ENCODE results near the gene CDK5RAP3. TPM values are rescaled to one million over a fixed set of nuclear protein-coding genes. Genes with fewer than 3 reads are reported as not detected.

Gene CDK5RAP3
- total RNA-seq, 2 experiments from 2014 or later, result 206 to 224 TPM

- H3K27ac ChIP-seq (ENCODE audit: low read depth in 1 of 2, low read length in 2 of 2), result peak overlapping the region in 1 of 2 donors; percentile 13
These were observed 53.5 kb downstream of the CDK5RAP3 start for GRCh38 chr17:48024149-48025039.

GRCh38 chr17:48025040-48025903 lies 54.4 kb downstream of the CDK5RAP3 start:
- H3K27ac ChIP-seq (ENCODE audit: low read depth in 1 of 2, low read length in 2 of 2), result no peak overlapping the region
- H3K9me3 ChIP-seq (ENCODE audit: control insufficient read depth in 1 of 2, insufficient read depth in 1 of 2, low read length in 2 of 2), result no peaks in the 10 kb centered on the region
- Mint-ChIP-seq H3K36me3 (ENCODE audit: low read depth) (no peaks in the 10 kb centered on the region), H3K27ac (peak overlapping the region; percentile 78), H3K4me1 (ENCODE audit: low read depth) (peaks cover 28% of the 10 kb centered on the region), H3K9me3 (no peaks in the 10 kb centered on the region), H3K27me3 (peaks cover 71% of the 10 kb centered on the region), H3K4me3 (peak overlapping the region; percentile 85)
- ChIA-PET CTCF (interaction anchor here (0.6 to 4.1 kb wide), 16 partner anchors 11 to 593 kb away, joined by 3 to 37 read pairs (median 8); partner anchors contain the start of genes CDK5RAP3, NFE2L1 and SNX11), POLR2A (interaction anchor here (0.7 to 2.5 kb wide), 8 partner anchors 11 to 593 kb away, joined by 3 to 20 read pairs (median 3); partner anchors contain the start of genes CDK5RAP3 and NFE2L1)
- peaks cover 34% of the 10 kb centered on the region for H3K4me1 ChIP-seq (ENCODE audit: insufficient read depth, low read length)
- H3K36me3 ChIP-seq (ENCODE audit: insufficient read depth, low read length), result no peaks in the 10 kb centered on the region
- ATAC-seq (ENCODE audit: poor library complexity) (peak; percentile 90), DNase-seq (peak; percentile 95 to 99 (median 98))
- intact Hi-C loops (cut with DNase I, micrococcal nuclease), result loop anchor here (1.0 to 10.0 kb wide), 8 partner anchors 23 to 870 kb away; partner anchors contain the start of genes NFE2L1 (in 2 of the 2), ATP5MC1 (in 1 of the 2) and CBX1 (in 1 of the 2)
- peak; percentile 76 for TF ChIP-seq CTCF (IDR thresholded peaks at IDR 0.05)
- H3K4me3 ChIP-seq (ENCODE audit: low read length), result peak overlapping the region; percentile 66
- peaks cover 14% of the 10 kb centered on the region in 2 experiments for H3K27me3 ChIP-seq (ENCODE audit: control insufficient read depth in 1 of 2, insufficient read depth in 2 of 2, low read length in 2 of 2)

More at GRCh38 chr17:48024149-48025039, 53.5 kb downstream of the CDK5RAP3 start:
- Histone ChIP-seq H3K4me3 (ENCODE audit: low read length) (peak overlapping the region; percentile 66), H3K9me3 (ENCODE audit: control insufficient read depth in 1 of 2, insufficient read depth in 1 of 2, low read length in 2 of 2) (no peaks in the 10 kb centered on the region), H3K27me3 (ENCODE audit: control insufficient read depth in 1 of 2, insufficient read depth in 2 of 2, low read length in 2 of 2) (peaks cover 13% of the 10 kb centered on the region in 2 experiments), H3K36me3 (ENCODE audit: insufficient read depth, low read length) (no peaks in the 10 kb centered on the region), H3K4me1 (ENCODE audit: insufficient read depth, low read length) (peaks cover 34% of the 10 kb centered on the region)
- H3K4me3 Mint-ChIP-seq, result peak overlapping the region; percentile 85
- TF ChIP-seq CTCF (IDR thresholded peaks at IDR 0.05), result peak; percentile 2
- H3K9me3 Mint-ChIP-seq, result no peaks in the 10 kb centered on the region
- DNase-seq, result peak in 9 of 14 experiments; percentile 22 to 80 (median 49)
- ATAC-seq (ENCODE audit: poor library complexity), result peak; percentile 13
- peaks cover 28% of the 10 kb centered on the region for H3K4me1 Mint-ChIP-seq (ENCODE audit: low read depth)
- H3K27ac Mint-ChIP-seq, result peak overlapping the region; percentile 78
- intact Hi-C loops (cut with DNase I, micrococcal nuclease), result loop anchor here (1.0 to 10.0 kb wide), 10 partner anchors 24 to 870 kb away; partner anchors contain the start of genes NFE2L1 (in 2 of the 2), ATP5MC1 (in 1 of the 2), CBX1 (in 1 of the 2) and SNX11 (in 1 of the 2)
- peaks cover 75% of the 10 kb centered on the region for H3K27me3 Mint-ChIP-seq
- no peaks in the 10 kb centered on the region for H3K36me3 Mint-ChIP-seq (ENCODE audit: low read depth)
- POLR2A ChIA-PET, result interaction anchor here (0.9 to 2.5 kb wide), 4 partner anchors 24 to 594 kb away, joined by 3 to 20 read pairs (median 4); partner anchors contain the start of gene NFE2L1
- CTCF ChIA-PET, result interaction anchor here (0.9 to 4.1 kb wide), 9 partner anchors 12 to 594 kb away, joined by 3 to 37 read pairs (median 9); partner anchors contain the start of genes CDK5RAP3 and NFE2L1

All from CD4-positive, alpha-beta T cell (primary cell).